Measurements from ENCODE around the gene RPL29.

The RPL29 gene

DNA sequence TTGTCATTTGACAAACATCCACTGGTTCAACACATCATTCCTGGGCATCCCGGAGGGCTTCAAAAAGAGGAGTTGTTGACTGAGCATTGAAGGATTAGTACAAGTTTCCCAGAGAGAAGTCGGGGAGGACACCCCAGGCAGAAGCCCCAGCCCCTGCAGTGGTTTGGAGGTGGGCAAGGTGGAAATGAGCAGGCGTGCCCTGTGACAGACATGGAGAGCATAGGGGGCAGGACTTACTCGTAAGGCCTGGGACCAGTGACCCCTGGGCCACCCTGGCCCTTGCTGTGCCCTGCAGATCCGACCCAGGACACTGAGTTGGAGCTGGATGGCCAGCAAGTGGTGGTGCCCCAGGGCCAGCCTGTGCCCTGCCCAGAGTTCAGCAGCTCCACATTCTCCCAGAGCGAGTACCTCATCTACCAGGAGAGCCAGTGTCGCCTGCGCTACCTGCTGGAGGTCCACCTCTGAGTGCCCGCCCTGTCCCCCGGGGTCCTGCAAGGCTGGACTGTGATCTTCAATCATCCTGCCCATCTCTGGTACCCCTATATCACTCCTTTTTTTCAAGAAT is 47.6 kb downstream of the RPL29 start:
- no peak for DNase-seq

DNA sequence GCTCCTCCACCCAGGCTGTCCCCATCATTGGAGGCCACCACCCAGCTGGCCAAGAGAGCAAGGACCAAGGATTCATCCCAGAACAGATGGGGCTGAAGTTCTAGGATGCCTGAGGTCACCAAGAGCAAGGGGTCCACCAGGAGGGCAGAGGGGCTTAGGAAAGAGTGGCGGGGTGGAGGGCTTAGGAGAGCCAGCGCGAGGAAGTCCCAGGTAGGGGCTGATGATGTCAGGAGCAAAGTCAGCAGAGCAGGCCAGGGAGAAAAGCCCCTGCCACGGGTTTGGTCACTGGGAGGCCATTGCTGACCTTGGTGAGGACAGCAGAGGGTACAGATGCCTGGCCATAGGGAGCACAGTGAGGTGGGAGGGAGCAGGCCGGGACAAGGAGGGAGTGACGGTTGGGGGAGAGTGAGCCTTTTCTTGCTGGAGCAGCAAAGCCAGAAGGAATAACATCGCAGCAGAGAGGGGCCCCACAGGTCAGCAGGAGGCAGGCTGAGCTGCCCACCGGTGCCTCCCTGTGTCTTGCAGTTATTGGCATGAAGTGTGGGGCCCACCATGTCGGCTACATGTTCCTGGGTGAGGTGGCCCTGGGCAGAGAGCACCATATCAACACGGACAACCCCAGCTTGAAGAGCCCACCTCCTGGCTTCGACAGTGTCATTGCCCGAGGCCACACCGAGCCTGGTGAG is 48.3 kb downstream of the RPL29 start:
- no peak for DNase-seq

DNA sequence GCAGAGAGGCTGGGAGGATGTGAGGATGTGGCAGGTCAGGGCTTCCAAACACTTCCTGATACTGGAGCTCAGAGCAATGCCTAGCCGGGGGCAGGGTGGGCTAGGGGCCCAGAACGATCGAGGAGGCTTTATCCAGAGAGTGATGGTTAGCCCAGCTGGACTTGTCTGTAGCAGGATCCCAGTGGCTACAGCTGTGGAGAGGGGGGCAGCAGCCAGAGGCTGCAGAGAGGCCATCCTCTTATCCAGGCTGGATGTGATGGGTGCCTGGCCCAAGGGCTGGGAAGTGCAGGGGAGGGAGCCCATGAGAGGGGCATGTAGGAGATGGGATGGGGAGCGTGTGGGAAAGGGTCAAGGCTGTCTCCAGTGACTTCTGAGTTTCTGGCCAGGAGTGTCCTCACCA is 48.9 kb downstream of the RPL29 start:
- DNase-seq: no peak

DNA sequence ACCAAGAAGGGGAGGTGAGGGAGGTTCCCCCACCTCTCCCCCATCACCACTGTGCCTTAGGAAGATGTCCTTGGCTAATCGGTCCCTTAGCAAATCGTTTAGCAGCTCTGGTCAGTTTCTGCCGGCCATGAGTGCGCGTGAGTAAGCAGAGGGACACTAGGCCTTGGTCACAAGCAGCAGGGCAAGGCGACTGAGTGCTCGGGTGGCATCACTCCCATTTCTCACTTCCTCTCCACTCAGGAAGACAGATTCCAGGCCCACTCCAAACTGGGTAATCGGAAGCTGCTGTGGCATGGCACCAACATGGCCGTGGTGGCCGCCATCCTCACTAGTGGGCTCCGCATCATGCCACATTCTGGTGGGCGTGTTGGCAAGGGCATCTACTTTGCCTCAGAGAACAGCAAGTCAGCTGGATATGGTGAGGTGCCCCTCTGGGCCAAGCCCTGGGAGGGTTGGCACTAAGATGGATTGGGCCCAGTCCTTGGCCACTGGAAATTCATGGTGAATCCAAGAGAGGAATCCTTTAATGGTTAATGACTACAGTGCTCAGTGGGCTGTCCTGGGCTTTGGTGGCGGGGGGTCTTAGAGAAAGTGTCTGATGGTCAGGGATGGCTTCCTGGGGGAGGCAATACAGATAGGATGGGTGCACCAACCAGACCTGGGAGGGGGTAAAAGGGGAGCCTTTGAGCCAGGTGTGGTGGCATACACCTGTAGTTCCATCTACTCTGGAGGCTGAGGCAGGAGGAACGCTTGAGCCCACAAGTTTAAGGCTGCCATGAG is 49.6 kb downstream of the RPL29 start:
- no peak for DNase-seq

DNA sequence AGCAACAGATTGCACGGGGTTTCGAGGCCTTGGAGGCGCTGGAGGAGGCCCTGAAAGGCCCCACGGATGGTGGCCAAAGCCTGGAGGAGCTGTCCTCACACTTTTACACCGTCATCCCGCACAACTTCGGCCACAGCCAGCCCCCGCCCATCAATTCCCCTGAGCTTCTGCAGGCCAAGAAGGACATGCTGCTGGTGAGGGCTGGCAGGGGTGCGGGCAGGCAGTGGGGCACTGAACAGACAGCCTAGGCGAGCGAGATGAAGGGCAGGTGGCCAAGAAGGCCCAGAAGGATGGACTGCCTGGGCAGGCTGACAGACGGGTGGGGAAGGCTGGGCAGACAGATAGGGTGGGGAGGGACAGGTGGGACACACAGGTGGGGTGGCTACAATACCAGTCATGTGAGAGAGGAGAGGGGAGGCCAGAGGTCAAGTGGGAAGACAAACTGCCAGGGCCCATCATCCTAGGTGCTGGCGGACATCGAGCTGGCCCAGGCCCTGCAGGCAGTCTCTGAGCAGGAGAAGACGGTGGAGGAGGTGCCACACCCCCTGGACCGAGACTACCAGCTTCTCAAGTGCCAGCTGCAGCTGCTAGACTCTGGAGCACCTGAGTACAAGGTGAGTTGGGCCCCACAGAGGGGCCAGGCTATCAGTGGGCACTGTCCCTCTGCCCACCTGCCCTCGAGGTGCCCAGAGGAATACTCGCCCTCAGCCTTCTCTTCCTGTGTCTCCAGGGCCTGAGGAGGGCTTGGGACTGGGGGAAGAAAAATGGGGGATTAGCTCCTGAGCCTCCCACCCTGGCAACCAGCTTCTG is 50.5 kb downstream of the RPL29 start:
- no peak for DNase-seq

DNA sequence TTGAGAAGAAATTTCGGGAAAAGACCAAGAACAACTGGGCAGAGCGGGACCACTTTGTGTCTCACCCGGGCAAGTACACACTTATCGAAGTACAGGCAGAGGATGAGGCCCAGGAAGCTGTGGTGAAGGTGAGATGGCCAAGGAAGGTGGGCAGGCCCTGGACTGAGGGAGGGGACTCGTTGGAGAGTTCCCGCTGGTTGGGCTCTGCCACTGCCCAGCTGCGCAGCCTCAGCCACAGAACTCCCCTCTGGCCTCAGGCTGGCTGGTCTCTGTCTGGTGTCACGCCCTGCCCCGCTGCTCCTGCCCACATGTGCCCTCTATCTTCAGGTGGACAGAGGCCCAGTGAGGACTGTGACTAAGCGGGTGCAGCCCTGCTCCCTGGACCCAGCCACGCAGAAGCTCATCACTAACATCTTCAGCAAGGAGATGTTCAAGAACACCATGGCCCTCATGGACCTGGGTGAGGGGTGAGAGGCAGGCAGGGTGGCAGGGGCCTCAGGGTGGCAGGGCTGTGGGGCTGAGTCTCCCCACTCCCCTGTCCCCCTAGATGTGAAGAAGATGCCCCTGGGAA is 51.2 kb downstream of the RPL29 start:
- no peak for DNase-seq
